Stimulated activated CD4-positive, alpha-beta T cell treated with anti-CD3 and anti-CD28 coated beads, Interleukin-2, amount 100 ng/mL, for 24 hours (primary cell): ENCODE results near the gene PLCL2.

Experiments used
- DNase-seq, 2 donors: peaks; one replicate each; pipeline ENCODE4 v3.0.0-alpha.2; 2020

PLCL2 gene

DNA sequence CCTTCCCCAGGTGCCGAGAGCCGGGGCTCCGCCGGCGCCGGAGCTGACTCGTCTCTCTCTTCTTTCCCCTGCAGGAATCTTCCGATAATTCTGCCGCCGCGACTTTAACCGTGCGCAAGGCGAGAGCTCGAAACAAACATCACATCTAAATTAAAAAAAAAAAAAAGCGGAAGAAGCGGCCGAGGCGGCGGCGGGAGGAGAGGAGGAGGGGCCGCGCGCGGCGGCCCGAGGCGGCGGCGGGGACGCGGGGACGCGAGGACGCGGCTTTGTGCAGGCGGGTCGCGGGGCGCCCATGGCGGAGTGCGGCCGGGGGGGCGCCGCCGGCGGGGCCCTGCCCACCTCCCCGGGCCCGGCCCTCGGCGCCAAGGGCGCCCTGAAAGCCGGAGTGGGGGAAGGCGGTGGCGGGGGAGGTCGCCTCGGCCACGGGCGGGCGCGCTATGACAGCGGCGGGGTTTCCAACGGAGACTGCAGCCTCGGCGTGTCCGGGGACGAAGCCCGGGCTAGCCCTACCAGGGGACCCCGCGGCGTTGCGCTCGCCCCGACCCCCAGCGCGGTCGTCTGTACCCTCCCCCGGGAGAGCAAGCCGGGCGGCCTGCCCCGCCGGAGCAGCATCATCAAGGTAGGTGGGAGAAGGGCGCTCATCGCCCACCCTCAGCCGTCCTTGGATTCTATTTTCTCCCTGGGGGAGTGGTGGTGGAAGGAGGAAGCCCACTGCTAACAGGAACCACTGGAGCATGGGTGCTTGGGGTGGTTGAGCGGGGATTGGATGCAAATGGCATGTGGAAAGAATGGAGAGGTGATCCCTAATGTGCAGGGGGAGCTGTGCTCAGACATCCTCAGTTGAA, at the start of gene PLCL2:
Gene PLCL2, plus strand, starts transcription at position 208 of the 845 bp plus-strand sequence. Its CDS starts 85 bp downstream, at position 293.
- peak; percentile 63 to 65 for DNase-seq

DNA sequence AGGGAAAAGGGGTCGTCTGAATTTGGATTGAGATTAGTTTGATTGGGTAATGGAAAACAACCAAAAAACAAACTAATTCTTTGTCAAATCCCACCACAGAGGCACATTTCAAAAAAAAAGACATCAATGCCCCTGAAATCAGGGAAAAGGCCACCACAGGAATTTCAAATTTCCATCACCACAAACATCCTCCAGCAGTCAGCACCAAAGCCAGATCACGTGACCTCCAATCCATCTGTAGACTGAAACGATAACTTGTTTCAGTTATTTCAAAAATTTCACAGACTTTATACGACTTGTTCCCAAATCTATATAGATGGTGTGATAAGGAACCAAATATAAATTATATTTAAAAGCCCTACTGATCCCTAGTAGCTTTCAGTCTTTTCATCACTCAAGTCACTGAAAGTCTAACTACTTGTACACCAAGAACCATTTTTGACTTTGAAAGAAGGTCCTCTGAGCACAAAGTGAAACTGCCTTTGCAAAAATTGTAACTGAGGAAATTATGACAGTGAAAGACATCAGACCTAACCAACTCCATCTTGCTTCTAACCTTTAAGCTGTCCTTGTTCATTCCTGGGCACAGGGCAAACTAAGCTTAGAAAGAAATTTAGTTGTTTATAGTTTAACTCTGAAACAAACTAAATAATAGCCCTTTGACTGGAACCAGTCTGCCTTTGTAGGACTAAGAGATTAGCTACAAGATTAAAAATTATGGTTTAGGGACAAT, 48.1 kb upstream of the PLCL2 start:
- no peak for DNase-seq

DNA sequence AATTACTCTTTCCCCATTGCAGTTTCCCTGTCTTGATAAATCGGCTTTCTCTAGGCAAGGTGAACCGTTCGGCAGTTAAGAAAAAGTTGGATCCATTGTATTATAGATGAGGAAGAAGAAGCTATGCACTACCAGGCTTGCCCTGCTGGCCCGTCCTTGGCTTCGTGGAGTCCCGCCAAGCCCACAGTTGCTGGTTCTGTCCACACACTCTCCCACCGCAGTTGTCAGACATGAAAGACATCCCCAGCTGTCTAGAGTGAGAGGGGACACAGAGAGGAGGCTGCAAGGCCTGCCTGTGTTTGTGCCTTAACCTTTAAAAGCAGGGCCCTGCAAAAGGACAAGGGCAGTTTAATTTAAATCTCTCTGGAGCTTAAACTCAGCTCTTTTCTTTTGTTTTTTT, 47.2 kb upstream of the PLCL2 start:
- DNase-seq, result no peak

DNA sequence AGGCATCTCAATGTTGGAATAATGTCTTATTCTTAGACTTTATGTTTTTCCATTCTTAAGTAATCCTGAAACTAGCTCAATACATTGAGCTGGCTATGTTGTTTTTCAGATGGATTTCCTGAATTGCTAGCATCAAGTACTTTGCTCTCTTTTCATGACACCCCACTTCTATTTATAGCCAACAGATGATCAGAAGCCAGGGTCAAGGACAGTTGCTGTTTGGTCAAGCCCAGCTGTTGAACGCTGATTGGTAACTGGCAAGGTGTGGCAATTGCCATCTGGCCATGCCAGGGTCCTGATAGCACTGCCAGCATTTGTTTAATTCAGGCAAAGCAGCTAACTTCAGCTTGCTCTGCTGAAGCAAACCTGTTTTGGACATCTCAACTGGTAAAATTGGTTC, 46.2 kb upstream of the PLCL2 start:
- no peak for DNase-seq

DNA sequence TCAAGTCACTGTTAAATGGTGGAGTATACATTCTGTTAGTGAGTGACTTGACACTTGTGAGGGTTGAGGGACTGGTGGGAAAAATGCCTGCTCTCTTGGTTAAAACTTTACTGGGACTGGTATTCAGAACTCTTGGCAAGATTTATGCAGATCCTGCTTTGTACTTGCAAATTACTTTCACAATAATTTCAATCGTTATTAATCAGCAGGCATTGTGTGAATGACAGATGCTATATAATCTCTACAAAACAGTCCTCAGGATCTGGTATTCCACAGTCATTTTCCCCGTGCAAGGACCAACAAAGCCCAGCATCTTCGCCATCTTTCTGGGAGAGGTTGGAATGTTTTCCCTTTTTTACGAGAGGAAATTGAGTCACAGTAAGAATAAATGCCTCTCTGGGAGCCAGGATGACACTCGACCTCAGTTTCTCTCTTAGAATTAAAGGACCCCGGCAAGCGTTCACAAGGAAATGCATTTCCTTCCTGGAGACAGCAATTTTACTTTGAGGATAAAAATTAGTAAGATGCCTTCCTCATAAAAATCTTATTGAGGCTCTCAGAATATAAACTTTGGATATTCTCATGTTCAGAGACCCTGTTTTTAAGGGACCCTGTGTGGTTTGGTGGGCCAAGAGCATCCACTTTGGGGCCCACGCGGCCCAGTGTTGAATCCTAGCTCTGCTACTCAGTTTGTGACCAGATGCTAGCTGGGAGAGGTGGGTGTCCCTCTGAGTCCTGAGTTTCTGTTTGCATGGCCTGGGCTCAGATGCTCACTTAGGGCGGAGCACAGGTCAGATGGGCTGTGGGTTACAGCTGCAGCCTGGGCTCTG, 45.3 kb upstream of the PLCL2 start:
- DNase-seq, result no peak

DNA sequence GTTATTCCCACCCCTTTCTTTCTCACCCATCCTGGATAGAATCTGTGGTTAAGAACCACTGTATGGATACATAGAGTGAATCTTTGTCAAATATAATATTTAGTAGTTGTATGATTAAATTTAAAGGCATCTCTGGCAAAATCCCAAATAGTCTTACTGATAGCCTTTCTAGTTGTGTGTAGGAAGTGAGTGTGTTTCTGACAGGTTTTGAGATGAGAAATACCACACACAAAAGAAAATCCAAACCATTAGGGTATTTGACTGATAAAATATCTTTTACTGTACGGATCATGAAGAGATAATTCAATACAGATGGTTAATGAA, 44.7 kb upstream of the PLCL2 start:
- DNase-seq, result no peak

DNA sequence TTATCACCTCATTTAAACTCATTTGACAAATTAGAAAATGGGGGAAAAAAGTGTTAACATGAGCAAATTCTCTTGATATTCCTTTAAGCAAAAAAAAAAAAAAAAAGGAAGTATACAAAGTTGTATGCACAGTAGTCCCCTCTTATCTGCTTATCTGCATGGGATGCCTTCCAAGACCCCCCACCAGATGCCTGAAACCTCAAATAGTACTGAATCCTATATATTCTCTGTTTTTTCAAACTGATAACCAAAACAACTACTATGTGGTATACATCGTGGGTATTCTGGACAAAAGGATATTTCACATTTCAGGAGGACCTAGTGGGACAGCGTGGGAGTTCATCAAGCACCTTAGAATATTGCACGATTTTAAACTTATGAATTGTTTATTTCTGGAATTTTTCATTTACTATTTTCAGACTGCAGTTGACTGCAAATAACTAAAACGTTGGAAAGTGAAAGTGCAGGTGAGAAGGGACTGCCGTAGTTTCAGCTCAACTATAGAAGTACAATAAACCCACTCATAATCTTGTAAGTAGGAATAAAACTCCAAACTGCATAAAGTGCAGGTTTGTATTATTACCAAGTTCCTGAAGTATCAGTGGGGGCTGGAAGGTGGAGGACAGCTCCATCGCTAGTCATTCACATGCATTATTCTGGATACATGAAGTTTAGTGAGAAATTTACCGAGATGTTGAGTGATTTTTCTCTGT, 43.6 kb upstream of the PLCL2 start:
- DNase-seq, result no peak

DNA sequence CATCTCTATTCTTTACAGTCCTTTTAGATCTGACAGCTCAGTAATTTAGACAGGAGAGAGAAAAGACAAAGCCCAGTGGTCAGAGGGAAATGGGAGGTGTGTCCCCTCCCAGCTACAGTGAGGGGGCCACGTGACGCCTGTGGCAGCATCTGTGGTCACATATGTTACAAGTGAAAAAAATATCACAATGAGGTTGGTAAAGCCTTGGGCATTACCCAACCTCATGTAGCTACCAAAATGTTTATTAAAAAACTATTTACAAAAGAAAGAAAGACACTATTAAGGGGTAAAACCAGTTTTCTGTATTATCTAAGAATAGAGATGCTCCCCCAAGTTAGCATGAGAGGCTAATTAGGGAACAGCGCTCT, 42.9 kb upstream of the PLCL2 start:
- peak in 1 of 2 donors; percentile 38 for DNase-seq

DNA sequence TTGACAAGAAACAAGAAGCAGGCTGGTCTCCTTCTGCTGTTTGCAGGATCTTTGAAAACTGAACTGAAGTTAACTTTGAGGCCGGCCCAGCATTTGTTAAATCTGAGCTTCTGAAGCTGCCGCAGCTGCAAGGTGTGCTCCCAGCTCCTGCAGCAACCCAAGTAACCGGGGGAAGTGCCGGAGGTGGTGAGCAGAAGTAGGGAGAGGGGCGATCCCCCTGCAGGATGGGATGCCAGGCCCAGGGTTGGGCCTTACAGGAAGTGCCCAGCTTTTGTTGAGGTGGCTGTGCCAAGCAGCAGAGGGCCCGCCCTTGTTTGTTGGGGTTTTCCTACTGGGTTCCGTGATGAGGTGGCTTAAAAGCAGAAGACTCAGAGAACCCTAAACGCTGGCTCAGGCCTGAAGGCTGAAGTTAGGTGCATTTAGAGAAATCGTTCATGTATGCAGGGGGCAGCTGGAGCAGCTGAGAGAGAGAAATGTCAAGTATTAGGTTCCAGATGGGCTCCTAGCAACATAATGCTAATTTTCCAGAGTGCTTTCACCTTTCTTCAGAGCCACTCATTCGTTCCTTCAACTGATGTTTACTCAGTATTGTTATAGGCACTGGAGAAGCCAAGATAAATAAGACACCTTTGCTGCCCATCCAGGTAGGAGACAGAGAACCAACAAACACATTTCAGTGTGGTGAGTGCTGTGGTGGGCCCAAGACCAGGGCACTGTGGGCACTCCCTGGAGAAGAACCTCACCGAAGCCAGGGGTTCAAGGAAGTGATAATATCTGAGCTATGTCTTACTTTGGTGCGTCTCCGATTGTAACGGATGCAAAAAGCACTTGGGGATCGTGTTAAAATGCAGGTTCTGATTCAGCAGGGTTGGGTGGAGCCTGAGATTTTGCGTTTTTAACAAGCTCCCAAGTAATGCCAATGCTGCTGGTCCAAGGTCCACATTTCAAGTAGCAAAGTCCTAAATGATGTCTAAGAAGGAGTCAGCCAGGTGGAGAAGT, 42.2 kb upstream of the PLCL2 start:
- peak; percentile 64 to 71 for DNase-seq

DNA sequence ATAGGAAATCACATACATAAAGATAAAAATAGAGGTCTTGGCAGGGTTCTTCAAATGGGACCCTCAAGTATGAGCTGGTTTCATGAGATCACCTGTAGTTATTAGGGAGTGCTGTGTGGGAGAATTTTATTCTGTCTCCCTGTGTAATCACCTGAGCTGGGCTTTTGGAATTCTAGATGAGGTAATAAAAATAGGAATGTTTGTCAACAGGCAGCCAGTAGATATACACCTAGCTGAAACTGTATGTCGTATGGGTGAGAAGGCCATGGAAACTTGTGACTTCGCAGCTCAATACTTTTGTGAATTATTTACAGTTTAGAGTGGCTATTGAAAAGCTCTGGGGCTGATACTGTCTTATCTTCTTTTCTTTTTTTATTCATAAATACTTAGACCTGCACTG, 40.5 kb upstream of the PLCL2 start:
- no peak for DNase-seq

DNA sequence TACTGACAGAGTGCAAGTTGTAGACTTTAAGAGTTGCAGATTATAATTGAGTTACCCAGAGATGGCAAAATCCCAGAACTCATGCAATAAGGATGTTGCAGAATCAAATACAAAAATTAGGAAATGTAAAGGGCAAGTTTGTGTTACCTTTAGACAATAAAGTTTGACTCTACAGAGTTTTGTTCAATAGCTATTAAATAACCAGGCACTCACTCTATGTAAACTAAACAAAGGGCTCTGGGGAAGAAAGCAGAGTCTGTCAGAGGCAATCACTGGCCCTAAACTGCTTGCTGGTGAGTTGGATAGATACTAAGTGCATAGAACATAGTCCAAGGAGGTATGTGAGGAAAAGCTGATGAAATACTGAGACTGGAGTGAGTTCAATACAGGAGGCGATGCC, 40.0 kb upstream of the PLCL2 start:
- no peak for DNase-seq

DNA sequence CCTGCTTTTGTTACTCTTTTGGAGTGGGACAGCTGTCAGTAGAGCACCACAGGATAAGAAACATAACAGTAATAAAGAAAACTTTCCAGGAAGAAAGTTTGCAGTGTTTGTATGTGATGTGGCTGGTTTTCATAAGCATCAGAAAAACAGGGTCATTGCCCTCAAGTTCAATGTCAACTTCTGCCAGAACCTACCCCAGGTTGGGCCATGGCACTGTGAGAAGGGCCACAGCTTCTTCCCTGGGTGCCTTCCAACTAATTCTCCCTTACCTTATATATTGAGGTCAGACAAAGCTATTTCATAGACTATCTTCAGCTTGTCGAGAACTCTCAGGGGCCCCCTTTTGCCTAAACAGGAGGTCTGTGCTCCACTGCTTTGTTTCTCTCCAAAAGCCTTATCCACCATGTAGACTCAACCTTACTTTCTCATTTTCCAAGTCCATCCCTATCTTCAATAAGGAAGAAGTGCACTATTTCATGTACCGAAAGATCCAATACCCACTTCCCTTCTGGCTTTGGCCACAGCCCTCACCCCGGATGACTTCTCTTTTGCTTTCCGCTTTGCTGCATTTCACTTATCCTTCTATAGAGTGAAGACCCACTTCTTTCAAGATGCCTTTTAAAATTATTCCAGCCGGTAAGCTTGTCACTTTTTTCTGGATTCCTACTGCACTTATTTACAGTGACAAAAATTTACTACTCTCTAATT, 38.2 kb upstream of the PLCL2 start:
- DNase-seq, result no peak

DNA sequence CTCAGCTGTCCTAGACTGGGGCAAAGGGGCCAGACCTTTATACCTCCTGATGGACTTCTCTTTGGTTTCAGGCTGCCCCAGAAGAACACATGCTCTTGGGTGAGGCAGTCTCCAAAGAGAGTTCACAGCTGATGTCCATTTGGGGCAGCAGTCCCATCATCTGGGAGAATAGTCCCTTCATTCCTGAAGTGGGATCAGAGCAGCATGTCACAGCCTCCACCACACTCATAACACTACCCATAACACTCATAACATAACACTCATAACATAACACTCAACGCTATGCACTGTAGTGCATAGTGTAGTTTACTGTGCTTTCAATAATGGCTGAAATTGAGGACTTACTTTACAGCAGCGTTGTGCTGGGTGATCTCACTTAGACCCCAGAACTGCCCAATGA, 36.7 kb upstream of the PLCL2 start:
- no peak for DNase-seq

DNA sequence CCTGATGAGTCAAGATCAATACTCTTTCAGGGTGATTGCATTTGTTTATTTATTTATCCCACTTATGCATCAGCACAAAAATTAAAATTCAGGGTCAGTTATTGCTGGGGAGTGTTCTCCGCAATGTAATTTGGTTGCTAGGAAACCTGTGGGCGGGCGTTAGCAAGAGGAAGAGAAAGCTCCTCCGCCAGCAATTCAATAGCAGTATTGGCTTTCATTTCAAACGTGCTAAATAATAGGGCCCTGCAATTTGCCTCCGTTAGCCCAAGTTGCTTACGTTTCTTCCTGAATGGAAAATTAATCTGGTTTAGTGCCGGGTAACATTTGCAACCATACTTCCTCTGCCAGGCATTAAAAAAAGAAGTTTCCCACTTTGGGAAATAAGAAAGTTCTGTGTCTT, 35.5 kb upstream of the PLCL2 start:
- DNase-seq, result peak; percentile 65 to 70

DNA sequence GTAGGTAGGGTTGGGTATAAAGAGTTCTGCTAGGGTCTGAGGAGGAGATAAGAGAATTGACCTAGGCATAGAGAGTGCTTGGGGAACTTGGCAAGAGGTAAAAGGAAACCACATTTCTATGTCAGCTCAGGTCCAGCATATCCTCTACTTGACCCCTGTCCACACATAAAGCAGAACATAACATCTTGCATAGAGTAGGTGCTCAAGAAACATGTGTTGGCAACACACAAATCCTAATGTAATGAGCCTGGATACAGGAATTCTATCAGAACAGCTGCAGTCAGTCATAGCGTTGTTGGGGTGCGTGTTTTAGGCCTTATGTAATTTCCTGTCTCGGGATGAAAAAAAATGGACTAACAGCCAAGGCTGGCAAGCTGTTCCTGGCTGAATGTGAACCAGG, 35.0 kb upstream of the PLCL2 start:
- no peak for DNase-seq

DNA sequence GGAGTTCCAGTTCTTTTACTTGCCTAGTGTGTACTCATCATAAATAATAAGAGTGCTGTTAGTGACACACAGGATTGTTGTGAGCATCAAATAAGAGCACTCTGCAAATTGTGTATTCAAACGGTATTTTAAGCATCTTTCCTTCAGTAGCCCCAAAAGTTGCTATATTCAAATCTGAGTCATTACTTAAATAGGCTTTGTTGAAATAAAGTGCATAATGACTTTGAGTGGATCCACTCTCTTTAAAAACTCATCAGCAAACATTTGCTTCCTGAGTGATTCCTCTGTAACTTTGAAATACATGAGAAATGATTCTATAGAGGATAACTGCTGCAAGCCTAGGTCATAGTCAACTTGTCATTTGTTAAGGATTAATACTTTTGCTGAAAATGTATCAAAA, 29.3 kb upstream of the PLCL2 start:
- no peak for DNase-seq

DNA sequence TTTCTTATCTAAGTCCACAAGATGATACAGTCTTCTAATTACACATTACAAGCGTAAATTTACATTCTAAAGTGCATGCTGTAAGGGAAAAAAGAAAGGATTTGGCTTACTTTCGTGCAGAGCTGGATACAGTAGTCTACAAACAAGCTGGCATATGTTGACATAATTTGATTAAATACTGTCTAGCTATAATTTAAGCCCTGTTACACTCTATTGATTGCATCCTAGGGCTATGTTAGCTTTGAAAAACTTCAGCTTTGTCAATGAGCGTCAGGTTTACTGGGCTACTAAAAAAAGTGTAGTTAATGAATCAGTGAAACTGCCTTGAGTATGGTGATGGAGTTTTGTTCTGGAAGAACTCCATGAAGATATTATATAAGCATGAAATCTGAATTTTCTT, 24.5 kb upstream of the PLCL2 start:
- DNase-seq, result no peak

DNA sequence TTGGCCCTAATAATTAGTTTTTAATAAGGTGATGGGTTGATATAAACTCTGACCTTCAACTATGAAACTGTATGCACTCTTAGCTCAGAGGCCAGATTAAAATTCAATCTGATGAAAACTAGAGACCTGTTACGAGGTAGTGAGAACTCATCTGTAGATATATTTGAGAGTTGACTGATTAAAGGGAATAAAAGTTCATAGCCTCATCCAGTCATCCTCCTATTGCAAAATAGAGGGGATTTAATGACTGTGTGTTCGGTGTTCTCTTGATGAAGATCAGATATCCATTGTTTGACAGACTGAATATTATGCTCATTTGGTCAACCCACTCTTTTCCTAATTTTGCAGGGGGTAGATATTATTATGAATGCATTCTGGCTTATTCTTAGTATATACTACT, 23.3 kb upstream of the PLCL2 start:
- DNase-seq, result no peak

DNA sequence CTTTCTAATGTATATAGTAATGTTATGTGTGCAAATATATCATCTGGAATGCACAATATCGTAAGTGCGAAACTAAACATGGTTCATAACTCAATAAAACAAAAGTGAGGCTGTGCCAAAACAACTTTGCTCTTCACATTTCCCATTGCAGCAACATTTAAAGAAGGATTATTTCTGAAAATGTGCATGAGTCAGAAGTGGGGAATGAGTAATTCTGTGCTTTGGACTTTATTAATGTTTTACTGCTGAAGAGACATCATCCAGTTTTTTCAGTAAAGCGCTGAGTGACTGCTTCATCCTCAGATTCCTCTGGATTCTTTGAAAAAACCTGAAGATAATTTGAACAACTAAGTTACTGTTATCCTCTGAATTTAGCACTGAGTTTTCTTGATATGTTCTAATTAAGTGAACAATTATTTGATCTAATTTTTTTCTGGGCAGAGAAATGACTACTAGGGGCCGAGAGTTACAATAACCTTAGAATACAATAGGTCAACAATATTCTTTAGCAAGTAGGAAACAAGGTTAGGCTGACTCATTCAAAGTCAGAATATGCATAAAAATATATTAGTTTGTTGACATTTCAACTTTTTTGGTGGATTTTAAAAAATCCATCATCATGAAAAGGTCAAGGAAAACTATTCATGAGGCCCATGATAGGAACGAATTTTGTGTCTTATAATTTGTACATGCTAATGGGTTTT, 20.0 kb upstream of the PLCL2 start:
- no peak for DNase-seq

DNA sequence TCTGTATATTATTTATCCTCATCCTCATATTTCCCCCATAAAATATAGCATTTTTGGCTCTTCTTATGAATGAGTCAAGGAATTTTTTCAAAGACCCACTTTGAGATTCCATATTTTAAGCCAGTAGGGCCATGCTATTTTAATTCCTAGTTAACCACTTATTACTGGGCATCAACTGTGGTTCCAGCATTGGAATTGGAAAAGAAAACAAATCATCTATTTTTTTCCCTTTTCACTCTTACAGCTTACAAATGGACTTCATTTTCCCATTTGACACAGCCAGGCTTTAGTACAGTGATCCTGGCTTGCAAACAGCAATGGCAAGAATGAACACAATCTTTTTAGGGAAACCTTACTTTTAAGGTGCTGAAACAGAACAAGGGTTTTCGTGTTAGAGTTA, 19.4 kb upstream of the PLCL2 start:
- DNase-seq, result no peak
